ENCODE data around the gene GTF3A. TPM values are rescaled to one million over a fixed set of nuclear protein-coding genes. Genes with fewer than 3 reads are reported as not detected.
A peak's percentile ranks its signal among the peaks of the same experiment; 100 is the strongest.

The GTF3A gene
- total and polyA plus RNA-seq, 2 donors from 2014 or later, result 64.8 to 126 TPM

- Histone ChIP-seq H3K9ac (ENCODE audit: low read length in 3 of 3) (no peak overlapping the region), H3K4me3 (ENCODE audit: low read length in 3 of 3) (no peak overlapping the region), H3K27me3 (ENCODE audit: control insufficient read depth, insufficient read depth, low read length) (no peaks in the 10 kb centered on the region), H3K9me3 (ENCODE audit: control insufficient read depth in 2 of 3, insufficient read depth in 1 of 3, low read length in 3 of 3) (no peaks in the 10 kb centered on the region), H3K27ac (ENCODE audit: low read depth in 2 of 2, low read length in 2 of 2) (no peak overlapping the region), H3K36me3 (ENCODE audit: control insufficient read depth in 2 of 3, insufficient read depth in 3 of 3, low read length in 3 of 3) (peaks cover 0 to 33% (median 17%) of the 10 kb centered on the region in 3 donors), H3K4me1 (ENCODE audit: control insufficient read depth in 2 of 3, insufficient read depth in 2 of 3, low read depth in 1 of 3, low read length in 3 of 3) (peaks cover 0 to 12% (median 7%) of the 10 kb centered on the region in 3 donors)
- no peak for DNase-seq
- TF ChIP-seq, protein P1, sequence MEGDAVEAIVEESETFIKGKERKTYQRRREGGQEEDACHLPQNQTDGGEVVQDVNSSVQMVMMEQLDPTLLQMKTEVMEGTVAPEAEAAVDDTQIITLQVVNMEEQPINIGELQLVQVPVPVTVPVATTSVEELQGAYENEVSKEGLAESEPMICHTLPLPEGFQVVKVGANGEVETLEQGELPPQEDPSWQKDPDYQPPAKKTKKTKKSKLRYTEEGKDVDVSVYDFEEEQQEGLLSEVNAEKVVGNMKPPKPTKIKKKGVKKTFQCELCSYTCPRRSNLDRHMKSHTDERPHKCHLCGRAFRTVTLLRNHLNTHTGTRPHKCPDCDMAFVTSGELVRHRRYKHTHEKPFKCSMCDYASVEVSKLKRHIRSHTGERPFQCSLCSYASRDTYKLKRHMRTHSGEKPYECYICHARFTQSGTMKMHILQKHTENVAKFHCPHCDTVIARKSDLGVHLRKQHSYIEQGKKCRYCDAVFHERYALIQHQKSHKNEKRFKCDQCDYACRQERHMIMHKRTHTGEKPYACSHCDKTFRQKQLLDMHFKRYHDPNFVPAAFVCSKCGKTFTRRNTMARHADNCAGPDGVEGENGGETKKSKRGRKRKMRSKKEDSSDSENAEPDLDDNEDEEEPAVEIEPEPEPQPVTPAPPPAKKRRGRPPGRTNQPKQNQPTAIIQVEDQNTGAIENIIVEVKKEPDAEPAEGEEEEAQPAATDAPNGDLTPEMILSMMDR (IDR thresholded peaks at IDR 0.05; ENCODE audit: borderline replicate concordance, extremely low read depth, insufficient read depth), result no peak
- FAIRE-seq, result no peak
- intact Hi-C loops (cut with DNase I), result no loop called here
These were observed 16.0 kb downstream of the GTF3A start for GRCh38 chr13:27440408-27440807.

DNA sequence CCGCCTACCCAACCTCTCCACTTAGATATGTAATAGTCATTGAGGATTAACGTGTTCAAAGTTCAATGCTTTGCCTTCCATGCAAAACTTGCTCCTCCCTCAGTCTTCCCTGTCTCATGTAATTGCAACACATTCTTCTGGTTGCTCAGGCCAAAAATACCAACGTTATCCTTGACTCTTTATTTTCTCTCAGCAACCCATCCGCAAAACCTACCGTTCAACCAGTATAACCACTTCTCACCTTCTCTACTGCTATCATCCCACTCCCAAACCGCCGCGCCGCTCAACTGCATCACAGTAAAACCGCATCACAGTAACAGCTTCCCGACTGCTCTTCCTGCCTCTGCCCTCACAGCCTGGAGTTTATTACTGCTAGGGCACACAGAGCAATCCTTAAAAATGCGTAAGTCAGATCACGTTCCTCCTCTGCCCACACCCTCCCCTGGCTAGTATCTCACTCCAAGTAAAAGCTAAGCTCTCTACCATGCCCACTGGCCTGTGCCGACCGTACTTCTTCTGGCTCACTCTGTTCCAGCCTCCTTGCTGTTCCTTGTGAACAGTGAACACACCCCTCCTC lies 17.7 kb downstream of the GTF3A start:
- Histone ChIP-seq H3K36me3 (ENCODE audit: control insufficient read depth in 2 of 3, insufficient read depth in 3 of 3, low read length in 3 of 3) (peaks cover 0 to 23% (median 16%) of the 10 kb centered on the region in 3 donors), H3K4me3 (ENCODE audit: low read length in 3 of 3) (peak overlapping the region in 2 of 3 donors; percentile 30 to 40), H3K27me3 (ENCODE audit: control insufficient read depth, insufficient read depth, low read length) (no peaks in the 10 kb centered on the region), H3K9me3 (ENCODE audit: control insufficient read depth in 2 of 3, insufficient read depth in 1 of 3, low read length in 3 of 3) (no peaks in the 10 kb centered on the region), H3K4me1 (ENCODE audit: control insufficient read depth in 2 of 3, insufficient read depth in 2 of 3, low read depth in 1 of 3, low read length in 3 of 3) (peaks cover 0 to 12% (median 7%) of the 10 kb centered on the region in 3 donors), H3K27ac (ENCODE audit: low read depth in 2 of 2, low read length in 2 of 2) (peak overlapping the region; percentile 12 to 55), H3K9ac (ENCODE audit: low read length in 3 of 3) (no peak overlapping the region)
- FAIRE-seq (no peak), DNase-seq (peak in 1 of 5 donors; percentile 16)
- intact Hi-C loops (cut with DNase I), result no loop called here
- TF ChIP-seq, protein P1 (IDR thresholded peaks at IDR 0.05; ENCODE audit: borderline replicate concordance, extremely low read depth, insufficient read depth), result no peak

DNA sequence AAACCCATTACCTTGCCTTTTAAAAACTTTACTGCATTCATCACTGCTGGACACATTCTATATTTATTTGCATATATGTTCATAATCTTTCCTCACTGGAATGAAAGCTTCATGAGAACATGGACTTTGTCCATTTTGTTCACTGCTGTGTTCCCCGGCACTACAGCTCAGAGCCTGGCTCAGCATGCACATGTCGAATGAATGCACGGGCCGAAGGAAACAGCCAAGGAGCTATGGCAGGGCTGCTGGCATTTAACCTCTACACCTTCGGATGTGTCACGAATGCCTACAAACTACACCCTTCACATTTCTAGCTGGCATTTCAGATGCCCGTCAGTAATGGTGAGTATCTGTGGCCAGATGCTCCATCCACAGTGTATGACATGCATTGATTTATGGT lies 18.4 kb downstream of the GTF3A start:
- Histone ChIP-seq H3K27me3 (ENCODE audit: control insufficient read depth, insufficient read depth, low read length) (no peaks in the 10 kb centered on the region), H3K27ac (ENCODE audit: low read depth in 2 of 2, low read length in 2 of 2) (peak overlapping the region in 1 of 2 donors; percentile 55), H3K4me1 (ENCODE audit: control insufficient read depth in 2 of 3, insufficient read depth in 2 of 3, low read depth in 1 of 3, low read length in 3 of 3) (peaks cover 0 to 12% (median 7%) of the 10 kb centered on the region in 3 donors), H3K36me3 (ENCODE audit: control insufficient read depth in 2 of 3, insufficient read depth in 3 of 3, low read length in 3 of 3) (peaks cover 0 to 19% (median 16%) of the 10 kb centered on the region in 3 donors), H3K4me3 (ENCODE audit: low read length in 3 of 3) (peak overlapping the region in 2 of 3 donors; percentile 30 to 40), H3K9ac (ENCODE audit: low read length in 3 of 3) (no peak overlapping the region), H3K9me3 (ENCODE audit: control insufficient read depth in 2 of 3, insufficient read depth in 1 of 3, low read length in 3 of 3) (no peaks in the 10 kb centered on the region)
- DNase-seq, result peak in 1 of 5 donors; percentile 20
- FAIRE-seq, result no peak
- TF ChIP-seq, protein P1 (IDR thresholded peaks at IDR 0.05; ENCODE audit: borderline replicate concordance, extremely low read depth, insufficient read depth), result no peak
- intact Hi-C loops (cut with DNase I), result no loop called here
